Kidney (tissue), 14 donors: ENCODE data around the gene AEBP1. TPM values are rescaled to one million over a fixed set of nuclear protein-coding genes. Genes with fewer than 3 reads are reported as not detected.

Experiments
- DNase-seq, 5 donors: peaks; one replicate each; pipeline ENCODE4 v3.0.0-alpha.2; 2013 to 2020
- FAIRE-seq: peaks from 2 replicates; lab custom pipeline; 2012; peaks lifted over from hg19 to GRCh38; lab: Jason Lieb, UNC
- H3K27ac ChIP-seq, 2 donors: one replicate each; pipeline ENCODE4 v1.7.0; 2013; ENCODE audit warnings: low read depth in 2 of 2, low read length in 2 of 2, inconsistent platforms in 1 of 2
- H3K27me3 ChIP-seq: one replicate; pipeline ENCODE4 v1.7.1; 2013; ENCODE audit warnings: low read length, inconsistent platforms; ENCODE audit not compliant: control insufficient read depth, insufficient read depth
- H3K36me3 ChIP-seq, 3 donors: one replicate each; pipeline versions ENCODE4 v1.7.0 to v1.7.1; 2013; ENCODE audit warnings: low read length in 3 of 3, control low read depth in 1 of 3, inconsistent platforms in 1 of 3; ENCODE audit not compliant: insufficient read depth in 3 of 3, control insufficient read depth in 2 of 3
- H3K4me1 ChIP-seq, 3 donors: one replicate each; pipeline versions ENCODE4 v1.7.0 to v1.7.1; 2013; ENCODE audit warnings: low read length in 3 of 3, inconsistent platforms in 1 of 3, low read depth in 1 of 3; ENCODE audit not compliant: control insufficient read depth in 2 of 3, insufficient read depth in 2 of 3
- H3K4me3 ChIP-seq, 3 donors: one replicate each; pipeline versions ENCODE4 v1.7.0 to v1.8.1; 2013; ENCODE audit warnings: low read length in 3 of 3, control low read depth in 1 of 3, inconsistent platforms in 1 of 3
- H3K9ac ChIP-seq, 3 donors: one replicate each; pipeline versions ENCODE4 v1.7.0 to v1.7.1; 2013; ENCODE audit warnings: low read length in 3 of 3, control low read depth in 1 of 3, inconsistent platforms in 1 of 3
- H3K9me3 ChIP-seq, 3 donors: one replicate each; pipeline versions ENCODE4 v1.7.0 to v1.7.1; 2013; ENCODE audit warnings: low read length in 3 of 3, control low read depth in 1 of 3, inconsistent platforms in 1 of 3; ENCODE audit not compliant: control insufficient read depth in 2 of 3, insufficient read depth in 1 of 3
- intact Hi-C: fragments of 100-400 bp; cut with DNase I; formaldehyde crosslinking; loops from one replicate; pipeline ENCODE4 v1.11.1; 2022
- polyA plus RNA-seq: library from polyadenylated mRNA; stranded (reverse); fragments of 350-450 nt; fragmentation: Illumina TruSeq; extraction: RNeasy Lipid Tissue Mini Kit (QIAGEN cat#74804); gene quantifications from one replicate; pipeline ENCODE4 v1.2.3, GENCODE V29; 2014; ENCODE audit warnings: low read depth, low replicate concordance; ENCODE audit not compliant: insufficient read depth
- total RNA-seq: library from RNA; stranded (reverse); fragmentation: NEBNext Ultra II Directional; extraction: Animal tissue kit (Norgen Biotek cat#: 25700); gene quantifications from one replicate; pipeline ENCODE4 v1.2.1, GENCODE V29; 2021
- TF ChIP-seq, protein P1 (sequence below): IDR thresholded peaks from 3 replicates; pipeline ENCODE4 v1.5.1; 2012; ENCODE audit warnings: mild to moderate bottlenecking, moderate library complexity, borderline replicate concordance; ENCODE audit not compliant: insufficient read depth; ENCODE audit errors: extremely low read depth
- donor health status: control.
- donor health status: control.
- donor health status: control.
- donor health status: control.
- donor health status: control.
- donor health status: DM: yes; HTN: yes; CAD: no.
- donor health status: Normal renal cell carcinoma (clear cell type).

The AEBP1 gene
- total and polyA plus RNA-seq, 2 donors from 2014 or later: 89.4 to 164 TPM

DNA sequence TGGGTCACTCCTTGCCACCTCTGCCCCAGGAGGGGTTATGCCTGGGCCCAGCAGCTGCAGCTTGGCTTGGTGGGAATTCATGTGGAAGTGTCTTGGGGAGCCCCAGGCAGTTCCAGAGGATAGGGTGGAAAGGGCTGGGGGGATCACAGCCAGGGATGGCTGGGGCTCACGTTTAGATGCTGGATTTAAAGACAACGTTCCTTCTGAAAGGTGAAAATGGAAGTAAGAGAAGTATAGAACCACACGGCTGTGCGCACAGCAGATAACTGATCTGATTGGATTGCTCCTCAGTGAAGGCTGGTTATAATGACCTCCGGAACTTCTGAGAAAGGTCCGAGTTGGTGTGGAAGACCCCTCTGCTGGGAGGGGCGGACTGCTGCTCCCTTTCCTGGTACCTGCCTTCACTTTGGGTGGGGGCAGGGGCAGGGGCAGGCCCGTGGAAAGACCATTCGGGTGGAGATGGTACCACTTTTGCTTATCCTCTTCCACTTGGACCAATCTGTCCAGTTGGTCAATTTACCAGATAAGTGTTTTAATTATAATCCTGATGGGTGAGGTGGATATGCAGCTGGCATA lies 44.9 kb downstream of the AEBP1 start:
- DNase-seq: no peak
- Histone ChIP-seq H3K9me3 (no peaks in the 10 kb centered on the region), H3K4me1 (peaks cover 0 to 4% (median 0%) of the 10 kb centered on the region in 3 donors), H3K4me3 (no peak overlapping the region), H3K9ac (no peak overlapping the region), H3K36me3 (no peaks in the 10 kb centered on the region), H3K27ac (no peak overlapping the region), H3K27me3 (no peaks in the 10 kb centered on the region)
- TF ChIP-seq, protein P1, sequence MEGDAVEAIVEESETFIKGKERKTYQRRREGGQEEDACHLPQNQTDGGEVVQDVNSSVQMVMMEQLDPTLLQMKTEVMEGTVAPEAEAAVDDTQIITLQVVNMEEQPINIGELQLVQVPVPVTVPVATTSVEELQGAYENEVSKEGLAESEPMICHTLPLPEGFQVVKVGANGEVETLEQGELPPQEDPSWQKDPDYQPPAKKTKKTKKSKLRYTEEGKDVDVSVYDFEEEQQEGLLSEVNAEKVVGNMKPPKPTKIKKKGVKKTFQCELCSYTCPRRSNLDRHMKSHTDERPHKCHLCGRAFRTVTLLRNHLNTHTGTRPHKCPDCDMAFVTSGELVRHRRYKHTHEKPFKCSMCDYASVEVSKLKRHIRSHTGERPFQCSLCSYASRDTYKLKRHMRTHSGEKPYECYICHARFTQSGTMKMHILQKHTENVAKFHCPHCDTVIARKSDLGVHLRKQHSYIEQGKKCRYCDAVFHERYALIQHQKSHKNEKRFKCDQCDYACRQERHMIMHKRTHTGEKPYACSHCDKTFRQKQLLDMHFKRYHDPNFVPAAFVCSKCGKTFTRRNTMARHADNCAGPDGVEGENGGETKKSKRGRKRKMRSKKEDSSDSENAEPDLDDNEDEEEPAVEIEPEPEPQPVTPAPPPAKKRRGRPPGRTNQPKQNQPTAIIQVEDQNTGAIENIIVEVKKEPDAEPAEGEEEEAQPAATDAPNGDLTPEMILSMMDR: no peak
- no peak for FAIRE-seq
- intact Hi-C loops: no loop called here

DNA sequence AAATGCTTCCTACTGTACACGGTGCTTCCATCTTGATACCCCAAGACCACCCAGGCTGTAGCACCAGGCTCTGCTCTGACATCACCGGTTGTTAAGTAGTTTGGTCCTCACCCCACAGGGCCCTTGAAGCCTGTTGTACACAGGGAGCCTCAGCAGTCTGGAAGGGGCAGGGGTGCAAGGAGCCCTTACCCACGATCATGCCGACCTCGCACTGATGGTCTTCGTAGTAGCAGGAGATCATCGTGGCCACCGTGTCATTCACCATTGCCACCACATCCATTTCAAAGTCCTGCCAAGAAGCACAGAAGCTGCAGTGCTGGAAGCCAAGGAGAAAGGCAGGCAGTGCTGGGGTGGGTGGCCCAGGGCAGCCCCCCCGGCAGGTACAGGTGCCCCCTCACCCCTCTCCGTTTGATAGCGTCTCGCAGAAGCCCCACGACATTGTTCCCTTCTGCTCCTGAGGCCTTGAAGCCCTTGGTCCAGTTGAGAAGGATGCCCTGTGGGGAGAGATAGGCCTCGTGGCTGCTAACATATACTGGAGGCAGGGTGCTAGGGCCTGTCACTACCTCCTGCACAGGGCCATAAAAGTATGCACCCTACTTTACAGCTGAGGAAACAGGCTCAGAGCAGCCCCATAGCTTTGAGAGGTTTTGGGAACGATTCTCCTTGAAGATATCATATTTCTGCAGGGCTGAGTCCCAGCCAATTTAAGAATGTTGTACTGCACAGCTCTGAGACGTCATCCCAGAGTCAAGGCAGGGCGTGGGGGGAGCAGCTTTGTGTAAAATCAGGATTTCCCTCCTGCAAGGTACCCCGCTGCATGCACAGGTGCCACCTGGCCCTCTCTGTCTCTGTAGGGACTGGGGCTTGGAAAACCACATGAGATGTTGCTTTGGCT lies 45.7 kb downstream of the AEBP1 start:
- no peak for FAIRE-seq
- TF ChIP-seq, protein P1: no peak
- peak in 2 of 5 donors; percentile 17 to 57 for DNase-seq
- Histone ChIP-seq H3K4me1 (peaks cover 0 to 4% (median 0%) of the 10 kb centered on the region in 3 donors), H3K36me3 (no peaks in the 10 kb centered on the region), H3K27me3 (no peaks in the 10 kb centered on the region), H3K4me3 (no peak overlapping the region), H3K27ac (no peak overlapping the region), H3K9ac (no peak overlapping the region), H3K9me3 (no peaks in the 10 kb centered on the region)
- intact Hi-C loops: no loop called here

DNA sequence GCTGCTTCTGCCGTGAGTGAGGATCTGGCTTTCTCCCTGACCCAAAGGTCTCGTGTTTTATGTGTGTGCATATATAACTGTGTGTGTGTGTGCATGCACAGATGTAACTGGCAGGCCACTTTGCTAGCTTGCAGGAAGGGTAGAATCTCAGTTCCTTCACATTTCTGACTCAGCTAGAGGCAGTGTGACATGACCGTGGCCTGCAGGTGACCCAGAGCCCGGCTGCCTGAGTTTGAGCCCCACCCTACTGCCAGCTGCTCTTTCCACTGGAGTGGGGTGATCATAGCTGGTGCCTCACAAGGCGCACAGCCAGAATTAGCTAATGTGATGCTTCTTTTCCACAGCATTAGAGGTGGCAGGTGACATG lies 46.3 kb downstream of the AEBP1 start:
- no peaks in the 10 kb centered on the region for H3K27me3 ChIP-seq
- H3K4me1 ChIP-seq: peaks cover 0 to 4% (median 0%) of the 10 kb centered on the region in 3 donors
- no peaks in the 10 kb centered on the region for H3K36me3 ChIP-seq
- H3K27ac ChIP-seq: no peak overlapping the region
- no peaks in the 10 kb centered on the region for H3K9me3 ChIP-seq
- intact Hi-C loops: no loop called here
- DNase-seq: peak in 3 of 5 donors; percentile 31 to 51 (median 39)
- no peak overlapping the region for H3K9ac ChIP-seq
- no peak for FAIRE-seq
- TF ChIP-seq, protein P1: no peak
- no peak overlapping the region for H3K4me3 ChIP-seq
